Measurements from ENCODE around the gene ATXN7L1. TPM values are rescaled to one million over a fixed set of nuclear protein-coding genes. Genes with fewer than 3 reads are reported as not detected.

Gene ATXN7L1
- polyA plus RNA-seq, 4 donors, result 9.7 to 50.8 (median 26.7) TPM

DNA sequence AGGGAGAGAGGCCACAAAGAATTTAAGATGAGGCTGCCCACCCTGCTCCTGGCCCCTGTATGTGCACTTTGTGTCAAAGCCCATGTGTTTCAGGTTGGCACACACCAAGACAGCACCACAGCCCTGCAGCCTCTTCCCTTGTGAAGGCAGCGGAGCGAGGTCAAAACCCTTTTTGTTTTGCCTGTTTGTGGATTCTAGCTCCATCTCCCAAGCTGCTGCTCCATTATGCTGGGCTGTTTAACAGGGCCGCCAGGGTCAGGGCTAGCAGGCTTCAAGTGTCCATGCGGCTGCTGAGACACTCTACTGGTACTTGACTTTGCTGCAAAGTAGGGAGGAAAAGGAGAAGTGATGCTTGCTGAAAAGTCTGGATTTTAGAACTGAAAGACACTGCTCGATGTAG, 152.8 kb downstream of the ATXN7L1 start:
- Histone ChIP-seq H3K4me1 (ENCODE audit: control insufficient read depth in 3 of 3, insufficient read depth in 2 of 3, low read depth in 1 of 3, low read length in 2 of 3) (peaks cover 0 to 2% (median 0%) of the 10 kb centered on the region in 3 donors), H3K27me3 (ENCODE audit: control insufficient read depth in 3 of 3, insufficient read depth in 3 of 3, low read length in 3 of 3) (no peaks in the 10 kb centered on the region), H3K4me3 (ENCODE audit: low read depth in 1 of 3, low read length in 3 of 3) (no peak overlapping the region), H3K9me3 (ENCODE audit: control insufficient read depth in 2 of 2, insufficient read depth in 1 of 2, low read depth in 1 of 2, low read length in 1 of 2) (no peaks in the 10 kb centered on the region), H3K27ac (ENCODE audit: low read depth in 1 of 3, low read length in 2 of 3) (no peak overlapping the region), H3K36me3 (ENCODE audit: control insufficient read depth in 3 of 3, insufficient read depth in 2 of 3, low read depth in 1 of 3, low read length in 3 of 3) (peaks cover 0 to 10% (median 0%) of the 10 kb centered on the region in 3 donors)
- 76 to 96% (median 91%) methylated on average over 5 of the region's 5 CpGs for WGBS, 3 donors
- DNase-seq (peak in 1 of 2 donors; percentile 13), FAIRE-seq (no peak)

DNA sequence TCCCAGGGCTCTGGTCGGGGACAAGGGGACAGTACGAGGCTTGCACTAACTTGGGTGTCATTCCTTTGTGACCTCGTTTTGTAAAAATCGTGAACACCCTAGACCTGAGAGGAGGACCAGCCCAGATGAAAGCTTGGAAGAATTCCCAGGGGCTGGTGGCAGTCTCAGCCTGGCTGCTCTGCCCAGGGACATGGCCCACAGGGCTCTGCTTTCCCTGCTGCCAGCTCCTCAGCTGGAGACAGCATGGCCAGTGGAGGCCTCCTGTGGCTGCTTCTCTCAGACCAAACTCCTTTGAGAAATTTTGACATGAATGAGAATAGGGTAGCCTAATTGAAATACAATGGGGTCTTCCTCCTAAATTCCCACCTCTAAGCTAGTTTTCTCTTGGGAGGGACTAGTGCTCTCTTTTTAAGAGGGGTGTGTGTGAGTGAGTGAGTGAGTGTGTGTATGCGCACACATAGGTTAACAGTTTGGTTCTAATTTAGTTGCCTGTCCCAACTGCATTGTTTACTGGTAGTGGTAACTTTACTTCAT, 154.8 kb downstream of the ATXN7L1 start:
- H3K36me3 ChIP-seq (ENCODE audit: control insufficient read depth in 3 of 3, insufficient read depth in 2 of 3, low read depth in 1 of 3, low read length in 3 of 3), result peaks cover 0 to 15% (median 0%) of the 10 kb centered on the region in 3 donors
- H3K4me1 ChIP-seq (ENCODE audit: control insufficient read depth in 3 of 3, insufficient read depth in 2 of 3, low read depth in 1 of 3, low read length in 2 of 3), result peaks cover 0 to 2% (median 0%) of the 10 kb centered on the region in 3 donors
- H3K9me3 ChIP-seq (ENCODE audit: control insufficient read depth in 2 of 2, insufficient read depth in 1 of 2, low read depth in 1 of 2, low read length in 1 of 2), result no peaks in the 10 kb centered on the region
- DNase-seq (no peak), FAIRE-seq (no peak)
- H3K4me3 ChIP-seq (ENCODE audit: low read depth in 1 of 3, low read length in 3 of 3), result no peak overlapping the region
- no peaks in the 10 kb centered on the region for H3K27me3 ChIP-seq (ENCODE audit: control insufficient read depth in 3 of 3, insufficient read depth in 3 of 3, low read length in 3 of 3)
- no peak overlapping the region for H3K27ac ChIP-seq (ENCODE audit: low read depth in 1 of 3, low read length in 2 of 3)
- WGBS, 3 donors, result 89 to 99% (median 91%) methylated on average over 5 of the region's 5 CpGs

DNA sequence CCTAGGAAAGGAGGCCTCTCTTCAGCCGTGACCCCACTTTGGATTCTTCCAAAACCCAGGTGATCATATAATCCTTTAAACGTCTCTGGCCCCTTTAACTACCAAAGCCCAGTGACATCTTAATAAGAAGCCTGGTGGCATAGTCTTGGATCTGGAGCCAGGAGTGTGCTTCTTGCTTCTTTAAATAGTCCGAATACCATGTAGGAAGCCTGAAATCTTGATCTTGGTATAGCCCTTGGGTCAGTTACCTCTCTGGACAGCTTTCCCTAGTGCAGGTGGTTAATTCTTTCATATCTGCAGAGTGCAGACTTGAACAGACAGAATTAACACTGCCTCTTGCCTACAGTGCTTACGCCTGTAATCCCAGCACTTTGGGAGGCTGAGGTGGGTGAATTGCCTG, 156.5 kb downstream of the ATXN7L1 start:
- FAIRE-seq (no peak), DNase-seq (no peak)
- Histone ChIP-seq H3K4me1 (ENCODE audit: control insufficient read depth in 3 of 3, insufficient read depth in 2 of 3, low read depth in 1 of 3, low read length in 2 of 3) (peaks cover 0 to 2% (median 0%) of the 10 kb centered on the region in 3 donors), H3K27ac (ENCODE audit: low read depth in 1 of 3, low read length in 2 of 3) (no peak overlapping the region), H3K9me3 (ENCODE audit: control insufficient read depth in 2 of 2, insufficient read depth in 1 of 2, low read depth in 1 of 2, low read length in 1 of 2) (no peaks in the 10 kb centered on the region), H3K4me3 (ENCODE audit: low read depth in 1 of 3, low read length in 3 of 3) (no peak overlapping the region), H3K36me3 (ENCODE audit: control insufficient read depth in 3 of 3, insufficient read depth in 2 of 3, low read depth in 1 of 3, low read length in 3 of 3) (peaks cover 0 to 10% (median 0%) of the 10 kb centered on the region in 3 donors), H3K27me3 (ENCODE audit: control insufficient read depth in 3 of 3, insufficient read depth in 3 of 3, low read length in 3 of 3) (no peaks in the 10 kb centered on the region)
- 89 to 93% (median 91%) methylated on average over 4 of the region's 4 CpGs for WGBS, 3 donors

DNA sequence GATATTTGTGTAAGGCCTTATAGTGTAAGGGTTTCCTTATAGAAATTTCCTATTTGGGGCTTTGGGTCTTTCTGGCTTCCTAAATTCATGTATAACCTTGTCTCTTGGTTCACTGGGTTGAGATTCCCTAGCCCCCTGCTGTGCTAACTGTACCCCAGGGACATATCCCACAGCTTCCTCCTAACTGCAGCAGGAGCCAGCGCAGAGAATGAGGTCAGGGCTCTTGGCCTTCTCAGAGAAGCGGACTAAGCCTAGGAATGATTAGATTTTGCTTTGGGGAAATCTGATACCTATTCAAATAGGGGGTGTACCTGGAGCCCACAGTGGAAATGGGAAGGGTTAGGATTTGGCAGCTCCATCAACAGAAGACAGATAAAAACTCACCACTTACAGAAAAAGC, 157.0 kb downstream of the ATXN7L1 start:
- Histone ChIP-seq H3K36me3 (ENCODE audit: control insufficient read depth in 3 of 3, insufficient read depth in 2 of 3, low read depth in 1 of 3, low read length in 3 of 3) (peaks cover 0 to 10% (median 0%) of the 10 kb centered on the region in 3 donors), H3K4me1 (ENCODE audit: control insufficient read depth in 3 of 3, insufficient read depth in 2 of 3, low read depth in 1 of 3, low read length in 2 of 3) (peaks cover 0 to 2% (median 0%) of the 10 kb centered on the region in 3 donors), H3K27ac (ENCODE audit: low read depth in 1 of 3, low read length in 2 of 3) (no peak overlapping the region), H3K9me3 (ENCODE audit: control insufficient read depth in 2 of 2, insufficient read depth in 1 of 2, low read depth in 1 of 2, low read length in 1 of 2) (no peaks in the 10 kb centered on the region), H3K4me3 (ENCODE audit: low read depth in 1 of 3, low read length in 3 of 3) (no peak overlapping the region), H3K27me3 (ENCODE audit: control insufficient read depth in 3 of 3, insufficient read depth in 3 of 3, low read length in 3 of 3) (no peaks in the 10 kb centered on the region)
- 85 to 98% (median 96%) methylated on average over 2 of the region's 2 CpGs for WGBS, 3 donors
- DNase-seq, result no peak
- FAIRE-seq, result no peak

DNA sequence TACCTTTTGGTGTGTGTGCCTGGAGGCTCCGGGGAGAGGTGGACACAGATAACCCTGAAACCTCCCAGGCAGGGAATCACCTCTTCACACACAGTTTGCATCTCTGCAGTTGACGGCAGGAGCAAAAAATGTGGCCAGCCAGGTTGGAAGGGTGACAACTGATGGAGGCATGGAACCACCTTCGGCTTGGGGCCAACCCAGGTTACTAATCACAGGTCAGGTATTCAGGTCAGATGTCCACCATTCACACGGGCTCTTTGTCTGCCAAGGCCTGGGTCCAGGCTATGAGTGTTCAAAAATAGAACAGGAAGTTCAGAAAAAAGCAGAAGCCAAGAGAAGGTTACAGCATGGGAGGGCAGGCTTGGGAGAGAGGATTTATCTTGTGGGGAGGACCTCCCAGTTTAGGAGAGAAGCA, 157.9 kb downstream of the ATXN7L1 start:
- H3K27me3 ChIP-seq (ENCODE audit: control insufficient read depth in 3 of 3, insufficient read depth in 3 of 3, low read length in 3 of 3), result no peaks in the 10 kb centered on the region
- 70 to 76% (median 75%) methylated on average over 4 of the region's 4 CpGs for WGBS, 3 donors
- H3K4me1 ChIP-seq (ENCODE audit: control insufficient read depth in 3 of 3, insufficient read depth in 2 of 3, low read depth in 1 of 3, low read length in 2 of 3), result peaks cover 0 to 2% (median 0%) of the 10 kb centered on the region in 3 donors
- peaks cover 0 to 5% of the 10 kb centered on the region in 2 donors for H3K9me3 ChIP-seq (ENCODE audit: control insufficient read depth in 2 of 2, insufficient read depth in 1 of 2, low read depth in 1 of 2, low read length in 1 of 2)
- FAIRE-seq (no peak), DNase-seq (no peak)
- no peak overlapping the region for H3K27ac ChIP-seq (ENCODE audit: low read depth in 1 of 3, low read length in 2 of 3)
- H3K36me3 ChIP-seq (ENCODE audit: control insufficient read depth in 3 of 3, insufficient read depth in 2 of 3, low read depth in 1 of 3, low read length in 3 of 3), result peaks cover 0 to 13% (median 0%) of the 10 kb centered on the region in 3 donors
- no peak overlapping the region for H3K4me3 ChIP-seq (ENCODE audit: low read depth in 1 of 3, low read length in 3 of 3)

DNA sequence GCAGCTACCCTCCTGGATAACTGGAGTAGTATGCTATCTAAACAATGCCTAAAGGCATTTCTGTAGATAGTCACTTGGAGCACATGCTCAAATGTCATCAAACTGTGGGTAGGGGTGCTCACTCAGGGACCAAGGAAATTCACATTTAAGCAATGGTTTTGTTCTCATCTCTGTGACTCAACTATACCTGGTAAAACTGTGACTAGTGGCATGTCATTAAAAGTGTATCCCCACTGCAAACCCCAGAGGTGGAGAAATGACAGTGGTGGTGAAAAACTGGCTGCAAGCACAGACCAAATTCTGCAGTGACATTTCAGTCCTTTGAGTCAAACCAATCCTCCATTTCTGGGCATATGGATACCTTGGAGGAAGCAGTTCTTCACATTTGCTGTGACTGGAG, 160.9 kb downstream of the ATXN7L1 start:
- no peak for DNase-seq
- Histone ChIP-seq H3K4me1 (ENCODE audit: control insufficient read depth in 3 of 3, insufficient read depth in 2 of 3, low read depth in 1 of 3, low read length in 2 of 3) (peaks cover 0 to 2% (median 0%) of the 10 kb centered on the region in 3 donors), H3K27me3 (ENCODE audit: control insufficient read depth in 3 of 3, insufficient read depth in 3 of 3, low read length in 3 of 3) (no peaks in the 10 kb centered on the region), H3K9me3 (ENCODE audit: control insufficient read depth in 2 of 2, insufficient read depth in 1 of 2, low read depth in 1 of 2, low read length in 1 of 2) (peaks cover 3 to 33% of the 10 kb centered on the region in 2 donors), H3K36me3 (ENCODE audit: control insufficient read depth in 3 of 3, insufficient read depth in 2 of 3, low read depth in 1 of 3, low read length in 3 of 3) (peaks cover 0 to 24% (median 0%) of the 10 kb centered on the region in 3 donors), H3K27ac (ENCODE audit: low read depth in 1 of 3, low read length in 2 of 3) (no peak overlapping the region), H3K4me3 (ENCODE audit: low read depth in 1 of 3, low read length in 3 of 3) (no peak overlapping the region)
- no peak for FAIRE-seq

DNA sequence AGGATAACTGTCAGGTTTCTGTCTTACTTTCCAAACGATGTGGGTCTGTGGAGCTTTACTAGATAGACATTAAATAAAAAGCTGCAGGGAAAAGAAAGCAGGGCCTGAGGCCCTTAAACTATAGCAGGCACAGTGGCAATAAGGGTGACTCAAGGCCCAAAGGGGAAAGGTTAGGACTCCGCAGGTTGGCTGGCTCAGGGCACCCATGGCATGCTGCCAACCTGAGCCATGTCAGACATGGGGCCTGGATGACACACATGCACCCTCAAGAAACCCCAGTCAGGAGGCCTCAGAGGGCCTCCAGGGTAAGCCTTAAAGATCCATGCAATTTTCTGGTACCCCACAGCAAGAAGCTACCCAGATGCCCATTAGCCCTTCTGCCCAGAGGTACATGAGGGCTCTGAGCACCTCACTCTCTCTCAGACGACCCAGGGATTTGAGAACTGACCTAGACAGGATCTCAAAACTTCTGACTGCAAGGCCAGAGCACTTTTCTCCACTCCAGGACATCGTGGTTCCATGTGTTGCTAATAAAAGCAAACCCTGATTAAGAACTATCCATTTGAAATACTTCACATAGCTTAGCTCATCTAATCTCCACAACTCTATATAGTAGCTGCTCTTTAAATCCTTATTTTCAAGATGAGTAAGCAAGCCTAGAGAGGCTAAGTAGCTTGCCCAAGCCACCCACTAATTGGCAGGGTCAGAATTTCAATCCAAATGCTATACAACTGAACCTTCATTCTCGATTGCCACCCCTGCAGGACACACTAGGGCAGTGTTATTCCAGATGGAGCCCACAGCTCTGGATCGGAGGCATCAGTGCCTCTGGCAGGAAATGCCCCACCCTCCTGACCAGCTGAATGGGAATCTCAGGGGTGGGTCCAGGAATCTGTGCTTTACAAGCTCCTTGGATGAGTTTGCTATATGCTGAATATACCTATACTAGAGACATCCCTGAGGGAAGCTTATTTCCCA, 162.6 kb downstream of the ATXN7L1 start:
- FAIRE-seq, result no peak

DNA sequence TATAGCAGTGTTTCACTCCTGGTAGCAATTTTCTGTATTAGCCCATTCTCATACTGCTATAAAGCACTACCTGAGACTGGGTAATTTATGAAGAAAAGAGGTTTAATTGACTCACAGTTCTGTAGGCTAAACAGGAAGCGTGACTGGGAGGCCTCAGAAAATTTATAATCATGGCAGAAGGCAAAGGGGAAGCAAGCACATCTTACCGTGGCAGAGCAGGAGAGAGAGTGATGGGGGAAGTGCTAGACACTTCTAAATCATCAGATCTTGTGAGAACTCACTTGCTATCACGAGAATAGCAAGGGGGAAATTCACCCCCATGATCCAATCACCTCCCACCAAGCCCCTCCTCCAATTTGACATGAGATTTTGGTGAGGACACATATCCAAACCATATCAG, 163.5 kb downstream of the ATXN7L1 start:
- Histone ChIP-seq H3K27ac (ENCODE audit: low read depth in 1 of 3, low read length in 2 of 3) (no peak overlapping the region), H3K4me3 (ENCODE audit: low read depth in 1 of 3, low read length in 3 of 3) (no peak overlapping the region), H3K36me3 (ENCODE audit: control insufficient read depth in 3 of 3, insufficient read depth in 2 of 3, low read depth in 1 of 3, low read length in 3 of 3) (peaks cover 0 to 17% (median 2%) of the 10 kb centered on the region in 3 donors), H3K4me1 (ENCODE audit: control insufficient read depth in 3 of 3, insufficient read depth in 2 of 3, low read depth in 1 of 3, low read length in 2 of 3) (no peaks in the 10 kb centered on the region), H3K9me3 (ENCODE audit: control insufficient read depth in 2 of 2, insufficient read depth in 1 of 2, low read depth in 1 of 2, low read length in 1 of 2) (peaks cover 3 to 33% of the 10 kb centered on the region in 2 donors), H3K27me3 (ENCODE audit: control insufficient read depth in 3 of 3, insufficient read depth in 3 of 3, low read length in 3 of 3) (no peaks in the 10 kb centered on the region)
- no peak for DNase-seq
- 79 to 94% (median 79%) methylated on average over 3 of the region's 3 CpGs for WGBS, 3 donors
- no peak for FAIRE-seq

More for the DNA sequence above, 162.6 kb downstream of the ATXN7L1 start:
- Histone ChIP-seq H3K4me1 (ENCODE audit: control insufficient read depth in 3 of 3, insufficient read depth in 2 of 3, low read depth in 1 of 3, low read length in 2 of 3) (no peaks in the 10 kb centered on the region), H3K27me3 (ENCODE audit: control insufficient read depth in 3 of 3, insufficient read depth in 3 of 3, low read length in 3 of 3) (no peaks in the 10 kb centered on the region), H3K9me3 (ENCODE audit: control insufficient read depth in 2 of 2, insufficient read depth in 1 of 2, low read depth in 1 of 2, low read length in 1 of 2) (peaks cover 3 to 33% of the 10 kb centered on the region in 2 donors), H3K27ac (ENCODE audit: low read depth in 1 of 3, low read length in 2 of 3) (no peak overlapping the region), H3K36me3 (ENCODE audit: control insufficient read depth in 3 of 3, insufficient read depth in 2 of 3, low read depth in 1 of 3, low read length in 3 of 3) (peaks cover 0 to 21% (median 0%) of the 10 kb centered on the region in 3 donors), H3K4me3 (ENCODE audit: low read depth in 1 of 3, low read length in 3 of 3) (no peak overlapping the region)
- no peak for DNase-seq
- 72 to 91% (median 73%) methylated on average over 6 of the region's 6 CpGs for WGBS, 3 donors
